A549 (cell line): ENCODE data around the gene SOX5.
"Not testable (repeated sequence)": the region's sequence is repeated elsewhere in the genome, so short reads cannot be mapped to it uniquely, and the experiment has no call there.

Experiments used
- CTCF ChIP-seq: fragments of >200 bp; sonication (Bioruptor Twin); formaldehyde crosslinking; IDR thresholded peaks from 3 replicates; pipeline ENCODE4 v1.5.1; 2016
- HOXA7 ChIP-seq: fragments of 250-450 bp; sonication (Bioruptor Pico); IDR thresholded peaks from 2 replicates; pipeline ENCODE4 v1.5.0; 2020; ENCODE audit warnings: mild to moderate bottlenecking, moderate library complexity
- MAFK ChIP-seq: fragments of 450-650 bp; IDR thresholded peaks from 2 replicates; pipeline ENCODE4 v1.6.1; 2014; ENCODE audit not compliant: partially characterized antibody
- NFE2L2 ChIP-seq: fragments of 150-350 bp; conservative IDR thresholded peaks from 2 replicates; pipeline ENCODE4 v1.6.1; 2014; ENCODE audit warnings: low read length

- TF ChIP-seq CTCF; MAFK; HOXA7 (CRISPR knock-in tag); NFE2L2: not testable (repeated sequence)
Observed at GRCh38 chr12:23519444-23519843, 430.0 kb downstream of the SOX5 start.
